CD4-positive, alpha-beta T cell treated with Interleukin-1 beta for 1 hour (primary cell): Measurements from ENCODE around the gene KCNT1.

Experiments
- DNase-seq, 2 donors: peaks; one replicate each; pipeline ENCODE4 v3.0.0-alpha.2; 2020 to 2022

Gene KCNT1

DNA sequence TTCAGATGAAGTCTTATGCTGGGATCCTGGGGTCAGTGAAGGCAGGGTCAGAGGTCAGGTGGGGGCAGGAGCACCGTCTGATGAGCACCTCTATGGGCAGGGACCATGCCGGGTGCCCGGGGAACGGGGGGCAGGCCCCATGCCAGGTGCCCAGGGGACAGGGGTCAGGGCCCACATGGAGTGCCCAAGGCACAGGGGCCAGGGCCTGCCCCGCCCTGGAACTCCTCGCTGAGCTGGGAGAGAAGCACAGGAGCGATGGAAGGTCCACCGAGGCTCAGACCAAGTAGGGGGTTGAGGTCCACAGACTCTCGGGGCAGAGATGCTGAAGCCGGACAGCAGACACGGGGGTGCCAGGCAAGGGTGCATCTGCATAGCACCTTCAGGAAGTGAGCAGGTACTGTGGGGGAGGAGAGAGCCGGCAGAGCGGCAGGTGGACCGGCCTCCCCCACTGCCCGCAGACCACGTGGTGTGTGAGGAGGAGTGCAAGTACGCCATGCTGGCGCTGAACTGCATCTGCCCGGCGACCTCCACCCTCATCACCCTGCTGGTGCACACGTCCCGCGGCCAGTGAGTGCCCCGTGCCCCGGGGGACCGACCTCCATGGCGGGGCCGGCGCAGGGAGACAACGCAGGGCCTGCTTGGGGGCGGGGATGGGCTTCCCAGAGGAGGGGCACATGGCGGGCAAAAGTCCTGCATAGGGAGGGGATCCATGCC lies 67.7 kb downstream of the KCNT1 start:
- DNase-seq, result no peak

DNA sequence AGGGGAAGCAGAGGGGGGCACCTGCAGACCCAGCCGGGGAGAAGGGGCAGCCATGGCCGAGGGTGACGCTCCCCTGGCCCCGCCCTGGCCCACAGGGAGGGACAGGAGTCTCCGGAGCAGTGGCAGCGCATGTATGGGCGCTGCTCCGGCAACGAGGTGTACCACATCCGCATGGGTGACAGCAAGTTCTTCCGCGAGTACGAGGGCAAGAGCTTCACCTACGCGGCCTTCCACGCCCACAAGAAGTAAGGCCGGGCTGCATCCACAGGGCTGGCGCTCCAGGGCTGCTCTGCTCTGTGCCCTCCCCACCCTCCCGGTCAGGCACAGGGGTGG lies 68.2 kb downstream of the KCNT1 start:
- DNase-seq, result no peak

DNA sequence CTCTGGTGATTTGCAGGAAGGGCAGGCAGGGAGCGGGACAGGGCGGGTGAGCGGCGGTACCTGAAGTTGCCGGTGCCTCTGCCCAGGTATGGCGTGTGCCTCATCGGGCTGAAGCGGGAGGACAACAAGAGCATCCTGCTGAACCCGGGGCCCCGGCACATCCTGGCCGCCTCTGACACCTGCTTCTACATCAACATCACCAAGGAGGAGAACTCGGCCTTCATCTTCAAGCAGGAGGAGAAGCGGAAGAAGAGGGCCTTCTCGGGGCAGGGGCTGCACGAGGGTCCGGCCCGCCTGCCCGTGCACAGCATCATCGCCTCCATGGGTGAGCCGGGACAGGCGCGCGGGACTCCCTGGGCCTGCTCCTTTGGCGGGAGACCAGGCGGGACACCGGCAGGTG lies 68.8 kb downstream of the KCNT1 start:
- no peak for DNase-seq

DNA sequence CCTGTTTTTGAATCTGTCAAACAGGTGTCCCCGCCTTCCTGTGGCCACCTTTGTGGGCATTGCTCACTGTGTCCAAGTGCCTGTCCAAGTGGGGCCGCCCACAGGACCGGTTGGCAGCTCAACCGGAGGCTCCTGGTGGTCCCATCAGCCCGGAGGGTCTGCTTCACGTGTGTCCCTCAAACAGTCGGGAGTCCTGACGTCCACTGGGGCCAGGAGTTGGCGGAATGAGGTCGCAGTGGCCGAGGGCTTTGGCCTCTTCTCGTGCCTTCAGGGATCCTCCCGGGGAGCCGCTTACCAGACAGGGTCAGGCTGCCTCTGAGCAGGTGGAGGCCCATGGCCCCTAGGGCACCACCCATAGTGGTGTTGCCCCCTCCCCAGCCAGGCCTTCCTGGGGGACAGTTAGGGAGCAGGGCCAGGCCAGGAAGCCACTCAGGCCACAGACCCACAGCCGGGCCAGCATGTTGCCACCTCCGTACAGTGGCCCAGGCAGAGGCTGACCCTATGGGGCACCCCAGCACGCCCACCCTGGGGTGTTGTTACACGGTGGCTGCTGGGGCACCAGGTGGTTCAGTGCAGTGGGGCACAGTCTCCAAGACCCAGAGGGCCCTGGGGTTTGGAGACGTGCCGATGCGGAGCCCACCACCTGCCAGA lies 69.5 kb downstream of the KCNT1 start:
- DNase-seq, result no peak

DNA sequence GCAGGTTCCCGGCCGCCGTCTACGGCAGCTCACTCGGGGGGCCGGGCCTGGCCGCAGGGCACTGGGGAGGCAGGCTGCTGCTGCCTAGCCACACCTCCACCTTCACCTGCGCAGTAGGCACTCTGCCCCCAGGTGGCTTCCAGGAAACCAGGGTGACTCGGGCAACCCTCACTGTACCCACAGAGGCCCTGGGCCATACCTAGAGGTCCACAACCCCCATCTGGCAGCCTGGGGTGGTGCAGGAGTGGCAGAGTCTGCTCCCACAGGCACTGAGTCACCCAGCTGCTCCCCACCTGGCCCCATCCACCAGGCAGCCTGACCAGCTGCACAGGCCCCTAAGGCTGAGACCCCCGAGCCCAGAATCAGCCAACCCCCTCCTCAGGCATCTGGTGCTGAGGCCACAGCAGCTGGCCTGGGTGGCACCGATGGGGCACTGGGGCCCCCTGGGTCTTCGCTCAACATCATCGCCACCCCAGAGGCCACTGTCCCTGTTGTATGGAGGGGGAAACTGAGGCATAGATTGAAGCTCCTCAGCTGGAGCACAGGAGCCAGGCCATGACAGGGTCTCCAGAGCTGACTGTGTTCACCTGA lies 70.2 kb downstream of the KCNT1 start:
- no peak for DNase-seq

DNA sequence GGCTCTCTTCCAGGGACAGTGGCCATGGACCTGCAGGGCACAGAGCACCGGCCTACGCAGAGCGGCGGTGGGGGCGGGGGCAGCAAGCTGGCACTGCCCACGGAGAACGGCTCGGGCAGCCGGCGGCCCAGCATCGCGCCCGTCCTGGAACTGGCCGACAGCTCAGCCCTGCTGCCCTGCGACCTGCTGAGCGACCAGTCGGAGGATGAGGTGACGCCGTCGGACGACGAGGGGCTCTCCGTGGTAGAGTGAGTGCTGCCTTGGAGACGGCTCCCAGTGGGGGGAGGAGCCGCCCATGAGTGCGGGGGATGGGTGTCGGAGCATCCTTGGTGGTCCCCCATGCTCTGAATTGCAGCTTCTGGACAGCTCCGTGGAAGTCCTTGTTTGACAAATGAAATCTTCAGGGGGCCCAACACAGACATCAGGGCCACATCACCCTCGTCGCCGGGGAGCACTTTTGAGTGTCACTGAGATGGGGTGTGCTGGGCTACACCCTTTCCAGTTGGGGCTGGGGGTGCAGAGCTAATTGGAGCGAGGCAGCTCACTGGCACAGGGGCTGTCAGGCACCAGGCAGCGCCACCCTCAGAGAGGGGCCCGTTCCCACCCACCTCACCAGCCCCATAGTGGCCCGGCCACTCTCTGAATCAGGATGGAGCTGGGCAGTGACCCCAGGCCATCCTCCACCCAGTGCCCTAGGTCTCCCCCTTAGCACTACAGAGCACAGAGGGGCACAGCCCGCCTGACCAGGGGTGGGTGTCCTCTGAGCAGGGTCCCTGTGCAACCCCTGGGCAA lies 70.9 kb downstream of the KCNT1 start:
- no peak for DNase-seq

DNA sequence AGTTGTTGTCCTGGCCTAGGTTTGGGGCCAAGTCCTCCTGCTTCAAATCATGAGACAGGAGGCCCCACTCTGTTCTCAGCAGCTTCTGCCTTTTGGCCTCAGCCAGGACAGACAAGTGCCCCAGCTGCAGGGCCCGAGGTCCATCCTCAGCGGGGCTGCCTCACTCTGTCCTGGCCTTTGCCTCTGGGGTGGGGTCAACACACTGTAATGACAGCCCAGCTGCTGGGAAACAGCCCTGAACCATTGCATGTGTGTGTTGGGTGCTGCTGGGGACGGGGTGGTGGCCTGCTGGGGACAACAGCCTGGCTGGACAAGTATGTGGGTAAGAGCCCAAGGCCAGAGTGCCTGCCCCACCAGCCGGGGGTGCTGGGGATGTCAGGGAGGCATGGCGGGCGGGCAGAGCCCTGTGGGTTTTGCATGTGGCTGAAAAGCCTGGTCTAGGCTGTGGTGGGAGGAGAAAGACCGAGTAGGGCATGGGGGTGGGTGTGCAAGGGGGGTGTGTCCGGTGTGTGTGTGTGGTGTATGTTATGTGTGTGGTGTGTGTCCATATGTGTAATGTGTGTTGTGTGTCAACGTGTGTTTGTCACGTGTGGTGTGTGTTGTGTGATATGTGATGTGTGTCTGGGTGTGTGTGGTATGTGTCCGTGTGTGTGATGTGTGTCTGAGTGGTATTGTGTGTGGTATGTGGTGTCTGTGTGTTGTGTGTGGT lies 71.7 kb downstream of the KCNT1 start:
- no peak for DNase-seq

DNA sequence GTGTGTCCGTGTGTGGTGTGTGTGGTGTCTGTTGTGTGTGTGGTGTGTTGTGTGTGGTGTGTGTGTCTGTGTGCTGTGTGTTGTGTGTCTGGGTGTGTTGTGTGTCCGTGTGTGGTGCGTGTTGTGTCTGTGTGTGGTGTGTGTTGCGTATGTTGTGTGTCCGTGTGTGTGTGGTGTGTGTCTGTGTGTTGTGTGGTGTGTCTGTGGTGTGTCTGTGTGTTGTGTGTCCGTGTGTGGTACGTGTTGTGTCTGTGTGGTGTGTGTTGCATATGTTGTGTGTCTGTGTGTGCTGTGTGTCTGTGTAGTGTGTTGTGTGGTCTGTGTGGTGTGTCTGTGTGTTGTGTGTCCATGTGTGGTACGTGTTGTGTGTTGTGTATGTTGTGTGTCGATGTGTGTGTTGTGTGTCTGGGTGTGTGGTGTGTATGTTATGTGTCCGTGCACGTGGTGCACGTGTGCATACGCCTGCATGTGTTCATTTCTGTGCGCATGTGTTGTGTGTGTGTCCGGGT lies 72.3 kb downstream of the KCNT1 start:
- DNase-seq, result no peak

DNA sequence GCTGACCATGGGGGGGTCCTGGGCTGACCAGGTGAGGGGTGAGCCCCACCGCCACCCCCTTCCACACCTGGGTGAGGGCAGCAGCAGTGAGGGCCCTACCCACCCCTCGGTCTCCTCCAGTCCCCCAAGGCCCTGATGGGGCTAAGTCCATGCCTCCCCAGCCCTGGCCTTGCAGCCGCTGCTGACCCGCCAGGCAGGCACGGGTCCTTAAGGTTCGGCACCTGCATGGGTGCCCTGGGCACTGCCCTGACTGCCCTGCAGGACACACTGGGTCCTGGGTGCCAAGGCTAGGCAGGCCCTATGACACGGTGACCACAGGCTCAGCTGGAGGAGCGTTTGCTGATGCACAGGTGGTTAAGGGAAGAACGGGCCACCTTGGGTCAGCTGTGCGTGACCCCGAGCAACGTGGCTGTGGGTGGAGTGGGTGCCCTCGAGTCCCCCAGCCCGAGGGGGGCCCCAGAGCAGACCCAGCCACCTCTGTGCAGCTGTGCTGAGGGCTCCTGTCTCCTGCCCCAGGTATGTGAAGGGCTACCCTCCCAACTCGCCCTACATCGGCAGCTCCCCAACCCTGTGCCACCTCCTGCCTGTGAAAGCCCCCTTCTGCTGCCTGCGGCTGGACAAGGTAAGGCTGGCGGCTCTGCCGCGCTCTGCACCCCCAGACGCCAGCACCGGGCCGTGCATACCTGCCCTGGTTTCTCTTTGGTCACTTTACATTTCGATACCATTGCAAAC lies 73.0 kb downstream of the KCNT1 start:
- DNase-seq, result no peak

DNA sequence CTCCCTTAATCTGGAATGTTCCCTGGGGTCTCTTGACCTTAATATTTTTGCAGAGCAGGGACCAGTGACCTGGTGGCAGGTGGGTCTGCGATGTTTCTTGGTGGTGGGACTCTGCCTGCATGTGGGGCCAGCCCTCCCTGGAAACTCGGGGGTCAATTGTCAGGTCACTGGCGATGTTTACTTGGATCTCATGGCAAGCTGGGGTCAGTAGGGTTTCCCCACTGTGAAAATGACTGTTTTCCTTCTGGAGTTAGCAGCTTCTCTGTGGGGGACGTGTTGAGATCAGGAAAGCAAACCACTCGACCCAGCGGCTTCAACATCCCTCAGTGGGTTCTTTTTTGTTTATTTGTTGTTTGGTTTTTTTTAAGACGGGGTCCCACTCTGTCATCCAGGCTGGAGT lies 73.9 kb downstream of the KCNT1 start:
- no peak for DNase-seq

DNA sequence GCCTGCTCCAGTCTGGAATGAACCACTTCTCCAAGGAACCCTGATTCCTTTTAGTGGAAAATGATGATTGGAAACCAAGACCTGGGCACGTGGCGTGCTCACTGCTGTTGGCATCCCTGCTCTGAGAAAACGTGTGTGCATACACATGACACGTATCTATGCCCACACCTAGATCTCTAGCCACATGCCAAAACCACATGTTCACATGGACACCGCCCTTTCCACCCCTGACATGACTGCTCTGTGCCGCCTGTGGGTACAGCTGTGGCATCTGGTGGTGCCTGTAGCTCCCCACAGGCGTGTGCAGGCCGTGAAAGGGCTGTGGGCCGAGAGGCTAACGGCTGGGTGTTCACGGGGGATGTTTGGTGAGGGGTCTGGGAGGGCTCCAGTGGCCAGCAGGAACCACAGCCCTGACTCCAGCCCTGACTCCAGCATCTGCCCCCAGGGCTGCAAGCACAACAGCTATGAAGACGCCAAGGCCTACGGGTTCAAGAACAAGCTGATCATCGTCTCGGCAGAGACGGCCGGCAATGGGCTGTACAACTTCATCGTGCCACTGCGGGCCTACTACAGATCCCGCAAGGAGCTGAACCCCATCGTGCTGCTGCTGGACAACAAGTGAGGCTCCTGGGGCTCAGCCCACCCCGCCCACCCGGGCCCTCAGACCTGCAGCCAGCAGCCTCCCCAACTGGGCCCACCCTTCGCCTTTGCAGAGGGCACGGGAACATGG lies 75.1 kb downstream of the KCNT1 start:
- DNase-seq, result peak; percentile 7 to 29

DNA sequence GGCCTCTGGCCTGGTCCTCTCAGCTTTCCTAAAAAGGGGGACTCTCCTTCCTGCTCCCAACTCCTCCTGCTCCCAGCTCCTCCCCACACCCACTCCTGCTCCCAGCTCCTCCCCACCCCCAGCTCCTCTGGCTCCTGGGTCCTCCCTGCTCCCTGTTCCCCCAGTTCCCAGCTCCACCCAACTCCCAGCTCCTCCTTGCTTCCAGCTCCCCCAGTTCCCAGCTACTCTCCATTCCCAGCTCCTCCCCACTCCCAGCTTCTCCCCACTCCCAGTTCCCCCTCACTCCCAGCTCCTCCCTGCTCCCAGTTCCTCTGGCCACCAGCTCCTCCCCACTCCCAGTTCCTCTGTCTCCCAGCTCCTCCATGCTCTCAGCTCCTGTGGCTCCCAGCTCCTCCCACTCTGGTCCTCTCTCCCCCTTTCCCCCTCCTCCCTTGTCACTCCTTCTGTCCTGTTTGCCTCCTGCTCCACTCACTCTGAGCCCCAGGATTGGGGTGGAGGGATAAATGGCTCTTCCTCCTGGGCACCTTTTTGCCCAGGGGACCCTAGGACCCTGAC lies 75.7 kb downstream of the KCNT1 start:
- no peak for DNase-seq

DNA sequence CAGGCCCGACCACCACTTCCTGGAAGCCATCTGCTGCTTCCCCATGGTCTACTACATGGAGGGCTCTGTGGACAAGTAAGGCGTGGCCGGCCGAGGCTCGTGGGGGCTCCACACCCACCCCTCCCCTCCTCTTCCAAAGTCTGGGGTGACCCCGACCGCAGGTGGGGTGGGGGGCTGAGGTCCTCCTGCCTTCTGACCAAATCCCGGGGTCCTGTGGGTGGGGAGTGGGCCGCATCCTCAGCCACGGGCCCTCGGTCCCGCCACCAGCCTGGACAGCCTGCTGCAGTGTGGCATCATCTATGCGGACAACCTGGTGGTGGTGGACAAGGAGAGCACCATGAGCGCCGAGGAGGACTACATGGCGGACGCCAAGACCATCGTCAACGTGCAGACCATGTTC lies 76.4 kb downstream of the KCNT1 start:
- no peak for DNase-seq

DNA sequence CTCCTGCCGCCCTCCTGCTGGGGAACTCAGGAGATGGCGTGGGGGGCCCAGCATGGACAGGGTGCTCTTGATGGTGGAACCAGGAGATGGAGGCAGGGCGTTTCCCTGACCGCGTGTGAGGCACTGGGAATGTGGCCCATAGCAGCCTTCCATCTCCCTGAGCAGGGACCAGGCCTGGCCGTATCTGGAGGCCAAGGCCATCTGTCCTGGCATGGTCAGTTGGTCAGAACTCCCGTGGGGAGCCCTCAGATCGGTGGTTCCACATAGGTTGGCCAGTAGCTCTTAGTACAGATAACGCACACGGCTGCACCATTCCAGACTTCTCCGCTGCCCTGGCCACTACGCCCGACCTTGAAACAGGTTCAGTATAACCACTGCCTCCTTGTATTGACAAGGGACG lies 77.6 kb downstream of the KCNT1 start:
- no peak for DNase-seq

DNA sequence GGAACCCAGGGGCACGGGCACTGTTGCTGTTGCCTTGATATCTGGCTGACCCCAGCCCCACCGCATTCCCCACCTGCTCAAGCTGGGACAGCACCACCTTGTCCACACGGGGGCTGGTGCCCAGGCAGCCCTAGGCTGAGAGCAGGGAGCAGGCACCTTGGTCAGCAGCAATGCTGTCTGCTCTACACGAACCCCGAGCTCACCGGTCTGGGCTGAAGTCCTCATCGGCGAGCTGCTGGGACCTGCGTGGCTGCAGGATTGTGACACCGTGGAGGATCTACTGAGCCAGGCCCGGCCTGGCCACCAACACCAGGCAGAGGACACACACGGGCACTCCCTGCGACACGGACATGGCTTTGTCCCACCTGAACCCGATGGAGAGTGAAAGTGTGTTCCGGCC lies 78.1 kb downstream of the KCNT1 start:
- no peak for DNase-seq

DNA sequence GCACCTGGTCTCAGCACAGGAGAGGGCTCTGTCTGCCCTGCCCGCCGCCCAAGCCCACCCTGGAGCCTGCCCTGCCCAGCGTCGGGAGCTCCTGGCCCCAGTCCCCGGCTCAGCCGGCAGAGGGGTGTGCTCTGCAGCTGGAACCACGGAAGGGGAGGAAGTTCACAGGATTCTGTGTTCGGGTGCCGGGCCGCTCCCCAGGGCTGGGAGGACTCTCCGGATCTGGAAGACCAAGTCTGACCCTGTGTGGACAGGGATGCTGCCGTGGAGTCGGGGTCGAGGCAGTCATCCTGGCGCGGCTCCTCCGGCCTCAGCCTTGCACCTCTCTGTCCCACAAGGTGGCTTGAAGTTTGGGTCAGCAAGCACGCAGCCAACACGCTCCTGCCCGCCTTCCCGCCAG lies 78.6 kb downstream of the KCNT1 start:
- no peak for DNase-seq

DNA sequence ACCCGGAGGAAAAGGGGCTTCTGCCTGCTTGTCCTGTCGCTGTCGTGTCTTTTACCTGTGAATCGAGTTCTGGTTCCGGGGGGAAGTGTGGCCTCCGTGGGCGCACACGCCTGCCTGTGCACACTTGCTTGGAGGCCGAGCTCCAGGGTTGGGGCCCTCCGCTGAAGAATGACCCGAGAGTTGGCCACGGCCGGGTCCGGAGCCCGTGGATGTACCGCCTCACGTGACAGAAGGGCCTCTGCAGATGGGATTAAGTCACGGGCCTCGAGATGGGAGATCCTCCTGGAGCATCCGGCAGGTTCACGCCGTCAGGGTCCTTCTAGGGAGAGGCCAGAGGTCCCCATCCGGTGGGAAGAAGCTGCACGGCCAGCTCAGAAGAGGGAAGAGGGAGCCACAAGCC lies 81.0 kb downstream of the KCNT1 start:
- no peak for DNase-seq

DNA sequence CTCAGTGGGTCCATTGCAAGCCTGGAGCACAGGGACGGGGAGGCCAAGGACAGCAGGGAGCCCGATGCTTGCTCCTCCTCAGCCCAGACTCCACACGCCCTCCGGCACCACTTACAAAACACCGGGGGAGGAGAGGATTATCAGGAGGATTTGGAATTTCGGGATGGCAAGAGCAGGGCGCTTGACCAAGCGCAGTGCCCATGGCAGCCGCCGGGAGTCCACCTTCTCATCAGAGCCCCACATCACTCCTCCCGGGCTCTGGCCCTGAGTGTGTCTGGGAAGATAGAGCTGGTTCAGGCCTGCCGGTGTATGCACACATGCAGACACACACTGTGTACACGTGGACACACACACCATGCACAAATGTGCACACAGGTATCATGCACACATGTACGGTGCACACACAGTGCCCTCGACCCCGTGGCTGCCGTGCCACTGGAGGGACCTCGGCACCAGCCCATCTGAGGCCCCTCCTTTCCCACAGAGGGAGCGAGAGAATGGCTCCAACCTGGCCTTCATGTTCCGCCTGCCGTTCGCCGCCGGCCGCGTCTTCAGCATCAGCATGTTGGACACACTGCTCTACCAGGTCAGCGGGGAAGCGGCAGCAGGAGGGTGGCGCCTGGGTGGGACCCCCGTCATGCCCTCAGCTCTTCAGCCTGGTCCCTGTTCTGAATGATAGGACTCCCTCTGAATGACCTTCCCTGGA lies 81.7 kb downstream of the KCNT1 start:
- no peak for DNase-seq

DNA sequence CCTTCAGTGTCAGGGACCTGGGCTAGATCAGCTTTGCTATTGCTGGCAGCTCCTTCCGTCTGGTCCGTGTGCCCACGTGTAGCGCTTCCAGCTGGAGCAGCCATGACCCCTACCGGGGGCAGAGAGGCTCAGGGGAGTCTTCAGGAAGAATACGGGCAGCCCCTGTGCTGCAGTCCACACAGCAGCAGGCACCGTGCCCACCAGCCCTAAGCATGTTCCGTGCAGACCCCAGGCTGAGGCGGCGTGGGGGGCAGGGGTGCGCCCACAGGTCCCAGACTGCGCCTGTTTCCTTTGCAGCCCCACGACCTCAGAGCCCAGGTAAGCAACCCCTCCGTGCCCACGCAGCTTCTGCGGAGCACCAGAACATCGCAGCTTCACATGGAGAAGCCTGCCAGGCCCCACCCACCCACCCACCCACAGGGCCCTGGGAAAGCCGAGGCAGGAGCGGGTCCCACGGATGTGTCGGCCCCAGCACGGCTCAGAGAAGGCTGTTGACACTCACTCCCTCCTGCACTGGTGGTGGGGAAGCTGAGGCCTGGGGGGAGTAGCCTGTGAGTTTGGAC lies 83.1 kb downstream of the KCNT1 start:
- no peak for DNase-seq

DNA sequence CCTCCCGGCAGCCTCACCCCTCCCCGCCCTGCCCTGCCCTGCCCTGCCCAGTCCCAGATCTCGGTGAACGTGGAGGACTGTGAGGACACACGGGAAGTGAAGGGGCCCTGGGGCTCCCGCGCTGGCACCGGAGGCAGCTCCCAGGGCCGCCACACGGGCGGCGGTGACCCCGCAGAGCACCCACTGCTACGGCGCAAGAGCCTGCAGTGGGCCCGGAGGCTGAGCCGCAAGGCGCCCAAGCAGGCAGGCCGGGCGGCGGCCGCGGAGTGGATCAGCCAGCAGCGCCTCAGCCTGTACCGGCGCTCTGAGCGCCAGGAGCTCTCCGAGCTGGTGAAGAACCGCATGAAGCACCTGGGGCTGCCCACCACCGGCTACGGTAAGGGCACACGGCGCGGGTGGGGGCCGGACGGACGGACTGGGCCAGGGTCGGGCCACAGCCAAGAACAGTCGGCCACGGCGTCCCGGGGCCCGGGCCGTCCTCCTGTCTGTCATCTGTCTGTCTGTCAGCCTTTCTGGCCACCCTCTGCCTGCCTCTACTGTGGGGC lies 84.2 kb downstream of the KCNT1 start:
- no peak for DNase-seq
